Measurements from ENCODE around the gene PANK1.
A peak's percentile ranks its signal among the peaks of the same experiment; 100 is the strongest.

Gene PANK1

GRCh38 chr10:89563861-89564478, 81.1 kb downstream of the PANK1 start:
- H3K27ac ChIP-seq (ENCODE audit: low read depth, low read length): no peak overlapping the region
- no peaks in the 10 kb centered on the region for H3K79me2 ChIP-seq (ENCODE audit: control insufficient read depth, low read length)
- H3K36me3 ChIP-seq (ENCODE audit: control insufficient read depth, low read length): no peaks in the 10 kb centered on the region
- TF ChIP-seq CTCF (IDR thresholded peaks at IDR 0.05; ENCODE audit: low read depth, low read length, poor library complexity, severe bottlenecking) (peak; percentile 60), EZH2phosphoT487 (IDR thresholded peaks at IDR 0.05; ENCODE audit: borderline replicate concordance, low read length) (no peak)
- no peaks in the 10 kb centered on the region for H4K20me1 ChIP-seq (ENCODE audit: control insufficient read depth, insufficient read depth, low read depth, low read length)
- H3K9me3 ChIP-seq (ENCODE audit: control insufficient read depth, insufficient read depth, low read length): no peaks in the 10 kb centered on the region
- no peaks in the 10 kb centered on the region for H3F3A ChIP-seq (ENCODE audit: control insufficient read depth, insufficient read depth)
- H3K4me3 ChIP-seq (ENCODE audit: low read length): no peak overlapping the region
- no peaks in the 10 kb centered on the region for H3K4me1 ChIP-seq (ENCODE audit: control insufficient read depth, low read length)
- peaks cover 7% of the 10 kb centered on the region for H3K27me3 ChIP-seq (ENCODE audit: control insufficient read depth, low read length)
- H3K9me2 ChIP-seq (replicated peaks; ENCODE audit: control insufficient read depth, low read length): no peaks in the 10 kb centered on the region
- no peak overlapping the region for H3K4me2 ChIP-seq (ENCODE audit: low read length)

- Histone ChIP-seq H4K20me1 (ENCODE audit: control insufficient read depth, insufficient read depth, low read depth, low read length) (no peaks in the 10 kb centered on the region), H3K9me2 (replicated peaks; ENCODE audit: control insufficient read depth, low read length) (no peaks in the 10 kb centered on the region), H3K36me3 (ENCODE audit: control insufficient read depth, low read length) (no peaks in the 10 kb centered on the region), H3K79me2 (ENCODE audit: control insufficient read depth, low read length) (no peaks in the 10 kb centered on the region), H3K9me3 (ENCODE audit: control insufficient read depth, insufficient read depth, low read length) (no peaks in the 10 kb centered on the region), H3K27ac (ENCODE audit: low read depth, low read length) (no peak overlapping the region), H3K27me3 (ENCODE audit: control insufficient read depth, low read length) (peaks cover 7% of the 10 kb centered on the region), H3F3A (ENCODE audit: control insufficient read depth, insufficient read depth) (no peaks in the 10 kb centered on the region), H3K4me1 (ENCODE audit: control insufficient read depth, low read length) (no peaks in the 10 kb centered on the region), H3K4me3 (ENCODE audit: low read length) (no peak overlapping the region), H3K4me2 (ENCODE audit: low read length) (no peak overlapping the region)
- TF ChIP-seq CTCF (IDR thresholded peaks at IDR 0.05; ENCODE audit: low read depth, low read length, poor library complexity, severe bottlenecking) (no peak), EZH2phosphoT487 (IDR thresholded peaks at IDR 0.05; ENCODE audit: borderline replicate concordance, low read length) (no peak)
Measured at GRCh38 chr10:89563311-89563710, 81.7 kb downstream of the PANK1 start.

GRCh38 chr10:89556600-89556999, 88.4 kb downstream of the PANK1 start:
- no peaks in the 10 kb centered on the region for H3K36me3 ChIP-seq (ENCODE audit: control insufficient read depth, low read length)
- no peak overlapping the region for H3K4me3 ChIP-seq (ENCODE audit: low read length)
- no peaks in the 10 kb centered on the region for H3K9me2 ChIP-seq (replicated peaks; ENCODE audit: control insufficient read depth, low read length)
- H3K4me1 ChIP-seq (ENCODE audit: control insufficient read depth, low read length): no peaks in the 10 kb centered on the region
- H3K27me3 ChIP-seq (ENCODE audit: control insufficient read depth, low read length): no peaks in the 10 kb centered on the region
- no peaks in the 10 kb centered on the region for H3F3A ChIP-seq (ENCODE audit: control insufficient read depth, insufficient read depth)
- H3K27ac ChIP-seq (ENCODE audit: low read depth, low read length): no peak overlapping the region
- H3K9me3 ChIP-seq (ENCODE audit: control insufficient read depth, insufficient read depth, low read length): no peaks in the 10 kb centered on the region
- no peaks in the 10 kb centered on the region for H3K79me2 ChIP-seq (ENCODE audit: control insufficient read depth, low read length)
- TF ChIP-seq CTCF (IDR thresholded peaks at IDR 0.05; ENCODE audit: low read depth, low read length, poor library complexity, severe bottlenecking): no peak
- no peak for TF ChIP-seq EZH2phosphoT487 (IDR thresholded peaks at IDR 0.05; ENCODE audit: borderline replicate concordance, low read length)
- no peak overlapping the region for H3K4me2 ChIP-seq (ENCODE audit: low read length)
- H4K20me1 ChIP-seq (ENCODE audit: control insufficient read depth, insufficient read depth, low read depth, low read length): no peaks in the 10 kb centered on the region

All from DOHH2 (cell line).